RWPE2 (cell line): Measurements from ENCODE around the gene SPTBN5.

Source experiments
- ATAC-seq: fragments of 200-7000 bp; cut with Tn5 transposase; 3 replicates; pipeline ENCODE4 v1.9.1; 2021; ENCODE audit warnings: low read depth
- DNase-seq: peaks from one replicate; pipeline ENCODE4 v3.0.0-alpha.2; 2020; ENCODE audit warnings: low spot score
- H3K27ac ChIP-seq: fragments of 450-650 bp; 2 replicates; pipeline ENCODE4 v1.5.1; 2017; ENCODE audit warnings: mild to moderate bottlenecking; ENCODE audit not compliant: poor library complexity, severe bottlenecking
- H3K27me3 ChIP-seq: fragments of 250-450 bp; sonication (Bioruptor Pico); 2 replicates; pipeline ENCODE4 v1.5.1; 2021; ENCODE audit warnings: mild to moderate bottlenecking, moderate library complexity; ENCODE audit not compliant: insufficient read depth, poor library complexity, severe bottlenecking
- H3K36me3 ChIP-seq: fragments of 250-450 bp; sonication (Bioruptor Pico); 2 replicates; pipeline ENCODE4 v1.5.1; 2020; ENCODE audit warnings: low read depth, mild to moderate bottlenecking, moderate library complexity
- H3K4me1 ChIP-seq: fragments of 250-450 bp; sonication (Bioruptor Pico); 2 replicates; pipeline ENCODE4 v1.5.1; 2021; ENCODE audit warnings: mild to moderate bottlenecking, moderate library complexity; ENCODE audit not compliant: insufficient read depth, poor library complexity, severe bottlenecking
- H3K4me3 ChIP-seq: fragments of 250-450 bp; sonication (Bioruptor Pico); 2 replicates; pipeline ENCODE4 v1.5.1; 2021; ENCODE audit warnings: mild to moderate bottlenecking, moderate library complexity; ENCODE audit not compliant: severe bottlenecking
- H3K9me3 ChIP-seq: fragments of 250-450 bp; sonication (Bioruptor Pico); 2 replicates; pipeline ENCODE4 v1.5.1; 2021; ENCODE audit warnings: mild to moderate bottlenecking, moderate library complexity; ENCODE audit not compliant: severe bottlenecking
- TF ChIP-seq, protein P1 (sequence below): fragments of 450-650 bp; IDR thresholded peaks from one replicate; pipeline ENCODE4 v1.5.1; 2017; ENCODE audit warnings: mild to moderate bottlenecking, moderate library complexity; ENCODE audit not compliant: poor library complexity, severe bottlenecking

SPTBN5 gene

DNA sequence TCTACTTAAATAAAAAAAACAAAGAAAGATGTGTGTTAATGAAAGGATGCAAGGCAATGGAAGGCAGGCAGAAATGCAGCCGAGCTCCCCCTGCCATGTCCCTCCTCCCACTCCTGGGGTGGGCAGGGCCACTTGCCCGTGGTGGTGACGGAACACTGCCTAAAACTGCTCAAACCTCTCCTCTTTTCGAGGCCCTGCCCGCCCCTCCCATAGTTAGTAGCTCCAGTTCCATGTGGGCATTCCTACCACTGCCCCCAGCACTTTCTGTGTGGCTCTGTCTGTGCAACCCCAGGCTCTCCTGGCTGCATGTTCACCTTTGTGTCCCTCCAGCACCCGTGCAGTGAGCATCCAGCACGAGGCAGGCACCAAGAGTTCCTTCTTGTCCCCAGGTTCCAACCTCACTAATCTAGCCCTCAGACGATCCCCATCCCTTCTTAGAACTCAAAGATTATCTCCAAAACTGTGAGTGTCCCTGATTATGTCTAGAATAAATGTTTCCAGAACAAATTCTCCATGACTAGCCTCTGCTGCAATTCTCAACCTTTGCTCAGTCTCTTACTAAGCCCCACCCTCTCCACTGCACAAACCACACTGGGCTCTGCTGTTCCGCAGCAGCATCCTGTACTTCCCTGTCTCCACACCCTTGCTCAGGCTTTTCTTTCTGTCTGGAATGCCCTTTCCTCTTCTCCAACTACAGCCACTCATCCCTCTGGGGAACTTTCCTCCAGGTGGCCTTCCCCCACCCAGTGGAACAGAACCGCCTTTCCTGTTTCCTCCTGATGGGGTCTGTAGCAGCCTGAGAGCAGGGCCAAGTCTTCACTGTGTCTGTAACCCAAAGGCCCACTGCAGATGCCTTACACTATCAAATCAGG is 32.6 kb upstream of the SPTBN5 start:
- Histone ChIP-seq H3K36me3 (peaks cover 60% of the 10 kb centered on the region), H3K27me3 (no peaks in the 10 kb centered on the region), H3K27ac (no peak overlapping the region), H3K4me1 (peaks cover 20% of the 10 kb centered on the region), H3K4me3 (no peak overlapping the region), H3K9me3 (no peaks in the 10 kb centered on the region)
- ATAC-seq, result no peak
- DNase-seq, result no peak
- TF ChIP-seq, protein P1, sequence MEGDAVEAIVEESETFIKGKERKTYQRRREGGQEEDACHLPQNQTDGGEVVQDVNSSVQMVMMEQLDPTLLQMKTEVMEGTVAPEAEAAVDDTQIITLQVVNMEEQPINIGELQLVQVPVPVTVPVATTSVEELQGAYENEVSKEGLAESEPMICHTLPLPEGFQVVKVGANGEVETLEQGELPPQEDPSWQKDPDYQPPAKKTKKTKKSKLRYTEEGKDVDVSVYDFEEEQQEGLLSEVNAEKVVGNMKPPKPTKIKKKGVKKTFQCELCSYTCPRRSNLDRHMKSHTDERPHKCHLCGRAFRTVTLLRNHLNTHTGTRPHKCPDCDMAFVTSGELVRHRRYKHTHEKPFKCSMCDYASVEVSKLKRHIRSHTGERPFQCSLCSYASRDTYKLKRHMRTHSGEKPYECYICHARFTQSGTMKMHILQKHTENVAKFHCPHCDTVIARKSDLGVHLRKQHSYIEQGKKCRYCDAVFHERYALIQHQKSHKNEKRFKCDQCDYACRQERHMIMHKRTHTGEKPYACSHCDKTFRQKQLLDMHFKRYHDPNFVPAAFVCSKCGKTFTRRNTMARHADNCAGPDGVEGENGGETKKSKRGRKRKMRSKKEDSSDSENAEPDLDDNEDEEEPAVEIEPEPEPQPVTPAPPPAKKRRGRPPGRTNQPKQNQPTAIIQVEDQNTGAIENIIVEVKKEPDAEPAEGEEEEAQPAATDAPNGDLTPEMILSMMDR, result no peak

DNA sequence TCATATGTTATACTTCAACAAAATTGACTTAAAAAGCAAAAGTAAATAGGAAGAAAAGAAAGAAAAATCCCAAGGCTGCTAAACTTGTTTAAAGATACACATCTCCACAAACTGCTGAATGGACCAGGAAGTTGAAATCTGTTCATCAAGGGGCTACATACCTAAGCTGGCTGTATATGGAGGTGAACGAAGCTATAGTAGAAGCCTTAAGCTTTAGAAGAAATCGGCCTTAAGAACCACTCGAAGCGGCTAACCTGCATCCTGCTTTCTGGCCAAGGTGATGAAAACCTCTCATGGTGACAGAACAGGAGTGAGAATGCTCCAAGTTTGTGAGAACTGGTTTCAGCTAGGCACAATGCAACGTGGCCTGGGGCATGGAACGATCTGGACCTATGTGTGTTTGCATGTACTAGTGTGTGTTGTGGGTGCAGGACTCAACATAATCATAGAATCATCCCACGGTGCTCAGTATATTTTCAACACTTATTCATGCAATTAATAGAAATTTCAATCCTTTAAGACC is 31.3 kb upstream of the SPTBN5 start:
- H3K27me3 ChIP-seq, result no peaks in the 10 kb centered on the region
- H3K4me3 ChIP-seq, result no peak overlapping the region
- ATAC-seq (no peak), DNase-seq (no peak)
- H3K36me3 ChIP-seq, result peaks cover 71% of the 10 kb centered on the region
- no peaks in the 10 kb centered on the region for H3K9me3 ChIP-seq
- no peak overlapping the region for H3K27ac ChIP-seq
- H3K4me1 ChIP-seq, result peaks cover 8% of the 10 kb centered on the region
- TF ChIP-seq, protein P1, result no peak

DNA sequence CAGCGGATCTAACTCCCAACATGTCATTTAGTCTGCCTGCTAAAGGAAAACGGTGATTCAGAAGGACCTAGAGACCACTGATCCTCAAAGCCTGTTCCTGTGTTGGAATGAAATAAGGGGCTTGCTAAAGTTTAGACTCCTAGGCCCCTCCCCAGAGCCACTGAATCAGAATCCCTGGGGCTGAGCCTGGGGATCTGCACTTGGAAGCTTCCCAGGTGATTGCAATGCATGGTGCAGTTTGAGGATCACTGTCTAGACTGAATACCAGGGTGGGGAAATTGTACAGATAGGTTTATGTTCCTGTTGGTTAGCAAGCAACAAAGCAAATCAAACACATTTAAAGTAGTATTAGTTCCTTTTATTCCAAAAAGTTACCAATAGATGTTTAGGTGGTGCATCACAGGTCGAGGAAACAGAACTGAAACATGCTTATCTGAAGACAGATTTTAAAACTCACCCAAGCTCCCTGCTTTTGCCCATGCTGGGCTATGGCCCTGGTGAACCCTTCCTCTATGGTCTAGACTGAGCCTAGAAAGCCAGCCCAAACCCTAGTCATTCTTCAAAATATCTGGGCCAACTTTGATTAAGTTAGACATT is 29.6 kb upstream of the SPTBN5 start:
- no peak overlapping the region for H3K4me3 ChIP-seq
- no peak overlapping the region for H3K27ac ChIP-seq
- H3K36me3 ChIP-seq, result peaks cover 73% of the 10 kb centered on the region
- DNase-seq (no peak), ATAC-seq (no peak)
- H3K9me3 ChIP-seq, result no peaks in the 10 kb centered on the region
- TF ChIP-seq, protein P1, result no peak
- no peaks in the 10 kb centered on the region for H3K4me1 ChIP-seq
- H3K27me3 ChIP-seq, result no peaks in the 10 kb centered on the region

DNA sequence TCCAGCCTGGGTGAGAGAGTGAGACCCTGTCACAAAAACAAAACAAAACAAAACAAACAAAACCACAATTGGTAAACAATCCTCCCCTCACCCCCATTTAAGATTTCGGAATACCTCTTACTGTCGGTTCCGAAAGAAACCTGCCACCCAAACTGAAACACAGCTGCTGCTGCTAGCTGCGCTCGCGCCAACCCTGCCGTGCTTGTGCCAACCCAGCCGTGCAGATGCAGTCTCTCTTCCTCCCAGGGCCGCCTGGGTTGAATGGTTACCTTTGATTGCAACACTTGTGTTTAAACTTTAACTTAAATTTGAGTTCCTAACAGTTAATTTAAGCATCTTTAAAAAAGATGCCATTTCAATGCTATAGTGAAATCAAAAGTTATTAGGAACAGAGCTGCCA is 28.5 kb upstream of the SPTBN5 start:
- H3K9me3 ChIP-seq, result no peaks in the 10 kb centered on the region
- H3K36me3 ChIP-seq, result peaks cover 68% of the 10 kb centered on the region
- ATAC-seq, result no peak
- TF ChIP-seq, protein P1, result no peak
- H3K27ac ChIP-seq, result no peak overlapping the region
- peaks cover 9% of the 10 kb centered on the region for H3K4me1 ChIP-seq
- no peak overlapping the region for H3K4me3 ChIP-seq
- DNase-seq, result peak; percentile 50
- no peaks in the 10 kb centered on the region for H3K27me3 ChIP-seq
